ENCODE results near the gene TYRP1. TPM values are rescaled to one million over a fixed set of nuclear protein-coding genes. Genes with fewer than 3 reads are reported as not detected.

The TYRP1 gene
- total RNA-seq, 2 donors from 2014 or later = not detected

- H3K36me3 Mint-ChIP-seq = no peaks in the 10 kb centered on the region
- no peak overlapping the region for H3K27ac Mint-ChIP-seq
- peaks cover 0 to 13% of the 10 kb centered on the region in 2 donors for H3K9me3 Mint-ChIP-seq
- DNase-seq (ENCODE audit: low spot score in 2 of 2) (no peak), ATAC-seq (no peak)
Observed at GRCh38 chr9:12753931-12754330, 60.7 kb downstream of the TYRP1 start.

GRCh38 chr9:12759761-12760160, 66.6 kb downstream of the TYRP1 start:
- Mint-ChIP-seq H3K36me3 (no peaks in the 10 kb centered on the region), H3K9me3 (peaks cover 9 to 30% of the 10 kb centered on the region in 2 donors), H3K27ac (no peak overlapping the region)
- no peak for ATAC-seq
- DNase-seq (ENCODE audit: low spot score in 2 of 2) = no peak

Other genes starting within 250 kb of the TYRP1 start
- gene LURAP1L, start 81.6 kb downstream of the TYRP1 start, total RNA-seq = not detected